HG03097 (cell line): ENCODE measurements around the gene ISOC1.
A peak's percentile ranks its signal among the peaks of the same experiment; 100 is the strongest.

Source experiments
- ATAC-seq: cut with Tn5 transposase; IDR thresholded peaks from one replicate; pipeline ENCODE4 v1.9.1; 2021; ENCODE audit not compliant: unreplicated experiment, low FRiP score

The ISOC1 gene

GRCh38 chr5:129094924-129095899, 663 bp downstream of the ISOC1 start:
- ATAC-seq: peak; percentile 43

GRCh38 chr5:129096382-129096991, 1.9 kb downstream of the ISOC1 start:
- no peak for ATAC-seq

- ATAC-seq: no peak
Measured at GRCh38 chr5:129097498-129098296, 3.1 kb downstream of the ISOC1 start.

- ATAC-seq: no peak
Measured at GRCh38 chr5:129098488-129099183, 4.1 kb downstream of the ISOC1 start.

GRCh38 chr5:129099184-129099569, 4.6 kb downstream of the ISOC1 start:
- ATAC-seq: no peak

- ATAC-seq: no peak
Measured at GRCh38 chr5:129101794-129102193, 7.2 kb downstream of the ISOC1 start.

GRCh38 chr5:129103397-129103796, 8.8 kb downstream of the ISOC1 start:
- no peak for ATAC-seq

GRCh38 chr5:129104915-129105455, 10.4 kb downstream of the ISOC1 start:
- no peak for ATAC-seq

- no peak for ATAC-seq
Measured at GRCh38 chr5:129107637-129108036, 13.1 kb downstream of the ISOC1 start.

GRCh38 chr5:129110742-129111141, 16.2 kb downstream of the ISOC1 start:
- no peak for ATAC-seq

GRCh38 chr5:129111351-129111750, 16.8 kb downstream of the ISOC1 start:
- no peak for ATAC-seq

- no peak for ATAC-seq
Measured at GRCh38 chr5:129112295-129112694, 17.7 kb downstream of the ISOC1 start.

GRCh38 chr5:129113867-129114266, 19.3 kb downstream of the ISOC1 start:
- no peak for ATAC-seq

GRCh38 chr5:129114539-129115193, 20.1 kb downstream of the ISOC1 start:
- no peak for ATAC-seq

- ATAC-seq: no peak
Measured at GRCh38 chr5:129115680-129116079, 21.1 kb downstream of the ISOC1 start.

GRCh38 chr5:129116797-129117196, 22.2 kb downstream of the ISOC1 start:
- ATAC-seq: no peak

GRCh38 chr5:129118405-129118804, 23.9 kb downstream of the ISOC1 start:
- ATAC-seq: no peak

GRCh38 chr5:129118826-129119225, 24.3 kb downstream of the ISOC1 start:
- ATAC-seq: no peak

- ATAC-seq: peak; percentile 61
Measured at GRCh38 chr5:129120158-129120581, 25.6 kb downstream of the ISOC1 start.

GRCh38 chr5:129122560-129122959, 28.0 kb downstream of the ISOC1 start:
- ATAC-seq: no peak
